ENCODE measurements around the gene MAP4K2.

DNA sequence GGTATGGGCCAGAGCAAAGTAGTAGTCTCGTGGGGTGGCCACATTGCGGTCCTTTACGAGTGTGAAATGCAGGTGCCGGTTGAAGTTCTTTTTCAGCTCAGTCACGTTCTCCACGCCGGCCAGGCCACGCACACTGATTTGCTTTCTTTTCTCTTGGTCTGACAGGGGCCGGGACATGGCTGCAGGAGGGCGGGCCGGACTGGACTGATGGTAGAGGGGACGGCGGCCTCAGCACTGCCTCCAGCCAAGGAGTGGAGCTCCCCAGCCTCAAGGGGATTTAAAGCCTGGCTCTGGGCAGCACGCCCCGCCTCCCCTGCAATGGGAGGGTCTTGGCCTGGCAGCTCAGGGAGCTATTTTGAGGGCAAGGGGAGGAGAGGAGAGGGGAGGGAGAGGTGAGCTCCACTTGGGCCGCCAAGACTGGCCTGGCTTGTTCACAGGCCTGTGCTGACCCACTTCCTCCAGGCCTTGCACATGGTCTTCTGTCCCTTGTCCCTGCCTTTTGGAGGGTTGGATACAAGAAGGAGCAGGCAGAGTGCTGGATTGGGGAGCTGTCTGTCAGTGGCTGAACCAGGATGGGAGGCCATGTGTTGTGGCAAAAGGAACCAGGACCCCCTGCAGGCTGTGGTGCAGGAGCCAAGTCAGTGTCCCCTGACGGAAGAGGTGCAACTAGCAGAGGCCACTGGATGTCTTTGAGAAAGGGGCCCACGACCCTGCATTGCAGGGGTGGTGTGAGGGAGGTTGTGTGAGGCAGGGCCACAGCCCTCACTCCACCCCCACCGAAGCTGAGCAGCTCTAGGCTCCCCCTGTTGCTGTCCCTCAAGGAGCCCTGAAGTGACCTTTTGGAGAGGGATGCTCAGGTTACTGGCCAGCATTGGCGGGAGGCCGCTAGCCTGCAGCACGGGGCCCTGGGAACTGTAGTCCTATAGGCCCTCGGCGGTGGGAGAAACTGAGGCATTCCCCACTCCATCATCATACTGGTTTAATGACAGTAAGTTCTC lies 43.0 kb downstream of the MAP4K2 start, which contains the start of gene PYGM:
- TF ChIP-seq JUND (IDR thresholded peaks at IDR 0.05) (no peak), EP300 (IDR thresholded peaks at IDR 0.05; ENCODE audit: borderline replicate concordance in 1 of 2, low read depth in 1 of 2, low read length in 1 of 2) (no peak), YY1 (IDR thresholded peaks at IDR 0.05; ENCODE audit: low read depth) (no peak), POLR2AphosphoS5 (IDR thresholded peaks at IDR 0.05; ENCODE audit: low read depth, low read length) (no peak; the same call in 1 of the 2 replicates), TAF1 (IDR thresholded peaks at IDR 0.05; ENCODE audit: borderline replicate concordance, low read depth, low read length) (no peak)
- TF ChIP-seq, protein P1, sequence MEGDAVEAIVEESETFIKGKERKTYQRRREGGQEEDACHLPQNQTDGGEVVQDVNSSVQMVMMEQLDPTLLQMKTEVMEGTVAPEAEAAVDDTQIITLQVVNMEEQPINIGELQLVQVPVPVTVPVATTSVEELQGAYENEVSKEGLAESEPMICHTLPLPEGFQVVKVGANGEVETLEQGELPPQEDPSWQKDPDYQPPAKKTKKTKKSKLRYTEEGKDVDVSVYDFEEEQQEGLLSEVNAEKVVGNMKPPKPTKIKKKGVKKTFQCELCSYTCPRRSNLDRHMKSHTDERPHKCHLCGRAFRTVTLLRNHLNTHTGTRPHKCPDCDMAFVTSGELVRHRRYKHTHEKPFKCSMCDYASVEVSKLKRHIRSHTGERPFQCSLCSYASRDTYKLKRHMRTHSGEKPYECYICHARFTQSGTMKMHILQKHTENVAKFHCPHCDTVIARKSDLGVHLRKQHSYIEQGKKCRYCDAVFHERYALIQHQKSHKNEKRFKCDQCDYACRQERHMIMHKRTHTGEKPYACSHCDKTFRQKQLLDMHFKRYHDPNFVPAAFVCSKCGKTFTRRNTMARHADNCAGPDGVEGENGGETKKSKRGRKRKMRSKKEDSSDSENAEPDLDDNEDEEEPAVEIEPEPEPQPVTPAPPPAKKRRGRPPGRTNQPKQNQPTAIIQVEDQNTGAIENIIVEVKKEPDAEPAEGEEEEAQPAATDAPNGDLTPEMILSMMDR (IDR thresholded peaks at IDR 0.05), result no peak
